Endothelial cell of umbilical vein (primary cell): Measurements from ENCODE around the gene SMIM12. TPM values are rescaled to one million over a fixed set of nuclear protein-coding genes. Genes with fewer than 3 reads are reported as not detected.

Experiments used
- BruUV-seq: library from RNA; stranded (reverse); fragments of 400-500 nt; replicated peaks from 2 replicates; lab custom pipeline; 2021; lab: Mats Ljungman, UMichigan
- CTCF ChIA-PET: fragments of 300-600, 350-600 bp; sonication (Branson Sonifier 250); formaldehyde crosslinking; loops from one replicate; lab custom pipeline; 2021; ENCODE audit warnings: antibody characterized with exemption, inconsistent platforms; lab: Charles Lee
- POLR2A ChIA-PET: fragments of 300-600, 350-600 bp; sonication (Branson Sonifier 250); formaldehyde crosslinking; loops from one replicate; lab custom pipeline; 2021; ENCODE audit warnings: antibody characterized with exemption, inconsistent platforms; lab: Charles Lee
- DNase-seq: peaks from one replicate; pipeline ENCODE4 v3.0.0-alpha.2; 2011; ENCODE audit warnings: low read depth, low spot score
- FAIRE-seq: peaks from 2 replicates; lab custom pipeline; 2011; peaks lifted over from hg19 to GRCh38; lab: Jason Lieb, UNC
- H2AFZ ChIP-seq: 2 replicates; pipeline ENCODE4 v1.6.0; 2012; ENCODE audit warnings: low read depth, low read length, control low read depth, inconsistent platforms
- H3K27ac ChIP-seq: 2 replicates; pipeline ENCODE4 v1.5.1; 2011; ENCODE audit warnings: low read depth, mild to moderate bottlenecking, control low read depth, low read length, moderate library complexity; ENCODE audit not compliant: insufficient read depth
- H3K27me3 ChIP-seq, 2 experiments: 2 replicates each; pipeline versions ENCODE4 v1.6.0 to v1.6.1; 2011; ENCODE audit warnings: low read length in 2 of 2, mixed read lengths in 1 of 2; ENCODE audit not compliant: control insufficient read depth in 2 of 2, insufficient read depth in 2 of 2
- H3K36me3 ChIP-seq, 2 experiments: 2 replicates in 1 of 2; 3 replicates in 1 of 2; pipeline ENCODE4 v1.5.1; 2011; ENCODE audit warnings: low read length in 2 of 2, mild to moderate bottlenecking in 1 of 2, moderate library complexity in 1 of 2; ENCODE audit not compliant: control insufficient read depth in 2 of 2, insufficient read depth in 2 of 2; ENCODE audit errors: extremely low read depth in 1 of 2
- H3K4me1 ChIP-seq: 3 replicates; pipeline ENCODE4 v1.5.1; 2011; ENCODE audit warnings: mild to moderate bottlenecking, low read length; ENCODE audit not compliant: control insufficient read depth, insufficient read depth; ENCODE audit errors: extremely low read depth
- H3K4me2 ChIP-seq: 2 replicates; pipeline ENCODE4 v1.6.1; 2011; ENCODE audit warnings: low read length, control low read depth, mixed read lengths; ENCODE audit not compliant: insufficient read depth
- H3K4me3 ChIP-seq, 3 experiments: fragments of 200-600 bp in 1 of 3; sonication (generic), shearing (Covaris generic) in 1 of 3; replicated peaks in 1 of 3; 2 replicates each; pipeline ENCODE4 v1.5.1; 2011 to 2016; ENCODE audit warnings: control low read depth in 3 of 3, low read length in 3 of 3, mild to moderate bottlenecking in 2 of 3, inconsistent platforms in 1 of 3, low read depth in 1 of 3, moderate library complexity in 1 of 3; ENCODE audit not compliant: insufficient read depth in 1 of 3
- H3K79me2 ChIP-seq: 2 replicates; pipeline ENCODE4 v1.6.0; 2012; ENCODE audit warnings: low read length, inconsistent platforms; ENCODE audit not compliant: control insufficient read depth, insufficient read depth
- H3K9ac ChIP-seq: replicated peaks from 2 replicates; pipeline ENCODE3; 2011; ENCODE audit warnings: low read length, control low read depth; ENCODE audit not compliant: insufficient read depth; ENCODE audit errors: extremely low read depth
- H3K9me1 ChIP-seq: replicated peaks from 3 replicates; pipeline ENCODE4 v1.6.0; 2011; ENCODE audit warnings: mild to moderate bottlenecking, low read length; ENCODE audit not compliant: control insufficient read depth, insufficient read depth; ENCODE audit errors: extremely low read depth
- H3K9me3 ChIP-seq: replicated peaks from 2 replicates; pipeline ENCODE4 v1.5.1; 2012; ENCODE audit warnings: low read length, inconsistent platforms; ENCODE audit not compliant: control insufficient read depth, insufficient read depth
- H4K20me1 ChIP-seq: replicated peaks from 2 replicates; pipeline ENCODE3; 2011; ENCODE audit warnings: mild to moderate bottlenecking, low read length; ENCODE audit not compliant: control insufficient read depth, insufficient read depth; ENCODE audit errors: extremely low read depth
- POLR2A ChIP-seq: IDR thresholded peaks from 2 replicates; pipeline ENCODE4 v1.6.1; 2012; ENCODE audit warnings: low read depth, mild to moderate bottlenecking, control low read depth, low read length
- POLR2AphosphoS5 ChIP-seq: IDR thresholded peaks from 2 replicates; pipeline ENCODE4 v1.6.1; 2012; ENCODE audit warnings: low read depth, mild to moderate bottlenecking, control low read depth, low read length, moderate library complexity; ENCODE audit not compliant: insufficient read depth
- dilution Hi-C: fragments of 300-500 bp; cut with MboI; formaldehyde crosslinking; loops from one replicate; pipeline ENCODE4 v1.15.0; 2019; ENCODE audit warnings: low sequenced_read_pairs; ENCODE audit not compliant: extremely low pct_ligation_motif_present
- intact Hi-C: fragments of 100-400 bp; cut with micrococcal nuclease; formaldehyde crosslinking; loops from one replicate; pipeline ENCODE4 v1.10.0; 2022
- polyA plus RNA-seq, 4 experiments: library from polyadenylated mRNA; depleted of rRNA in 3 of 4; stranded (reverse) in 3 of 4; unstranded in 1 of 4; fragments of >200 nt; gene quantifications; 2 replicates each; pipeline versions ENCODE4 v1.2.1 to v1.2.3, GENCODE V29; 2011 to 2012; ENCODE audit warnings: missing spikeins in 1 of 4
- total RNA-seq: library from RNA; stranded (reverse); gene quantifications from 2 replicates; pipeline ENCODE4 v1.2.3, GENCODE V29; 2021
- TF ChIP-seq, protein P1 (sequence below), 2 donors: IDR thresholded peaks; 1 replicate in 1 of 2; 2 replicates in 1 of 2; pipeline ENCODE4 v1.5.1; 2011; ENCODE audit warnings: low read length in 2 of 2, mild to moderate bottlenecking in 2 of 2, moderate library complexity in 2 of 2, control low read depth in 1 of 2, inconsistent platforms in 1 of 2, low read depth in 1 of 2; ENCODE audit not compliant: insufficient read depth in 1 of 2; ENCODE audit errors: extremely low read depth in 1 of 2

SMIM12 gene
- total and polyA plus RNA-seq, 2 donors (not counting 3 experiments of a cell fraction or from before 2014, with no cell fraction given), result 66.2 to 85.9 TPM

DNA sequence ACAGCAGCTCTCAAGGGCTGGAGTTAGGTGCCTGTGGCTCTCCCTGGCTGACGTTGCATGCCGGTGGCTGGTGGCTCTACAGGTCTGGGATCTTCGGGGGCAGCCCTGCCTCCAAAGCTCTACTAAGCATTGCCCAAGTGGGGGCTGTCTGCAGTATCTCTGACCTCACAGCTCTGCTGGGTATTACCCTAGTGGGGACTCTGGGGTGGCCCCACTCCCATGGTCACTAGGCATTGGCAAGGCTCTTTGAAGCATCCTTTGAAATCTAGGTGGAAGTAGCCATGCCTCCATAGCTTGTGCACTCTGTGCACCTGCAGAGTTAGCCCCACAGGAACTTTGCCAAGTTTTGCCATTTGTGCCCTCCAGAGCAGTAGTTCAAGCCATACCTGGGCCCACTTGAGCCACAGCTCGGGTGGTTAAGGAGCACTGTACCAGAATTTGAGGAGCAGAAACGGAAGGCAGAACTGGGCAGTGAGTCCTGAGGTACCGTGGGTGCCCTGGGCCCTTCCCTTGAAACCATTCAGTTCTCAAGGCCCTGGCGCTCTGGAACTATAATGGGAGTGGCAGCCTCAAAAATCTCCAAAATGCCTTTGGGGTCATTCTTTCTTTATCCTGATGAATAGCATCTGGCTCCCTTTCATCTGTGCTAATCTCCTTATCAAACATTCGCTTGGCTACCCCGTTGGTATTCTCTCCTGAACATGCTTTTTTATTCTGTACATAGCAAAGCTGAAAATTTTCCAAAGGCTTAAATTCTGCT lies 51.3 kb downstream of the SMIM12 start:
- no peaks in the 10 kb centered on the region for H4K20me1 ChIP-seq
- H3K9me1 ChIP-seq, result peaks cover 2% of the 10 kb centered on the region
- ChIA-PET POLR2A (no interaction called here), CTCF (no interaction called here)
- H2AFZ ChIP-seq, result no peak overlapping the region
- intact Hi-C loops (no loop called here), dilution Hi-C loops (no loop called here)
- BruUV-seq, result no TSS peak
- peaks cover 0 to 2% of the 10 kb centered on the region in 2 experiments for H3K27me3 ChIP-seq
- no peaks in the 10 kb centered on the region for H3K36me3 ChIP-seq
- H3K4me2 ChIP-seq, result no peak overlapping the region
- TF ChIP-seq POLR2AphosphoS5, result no peak
- H3K27ac ChIP-seq, result no peak overlapping the region
- no peaks in the 10 kb centered on the region for H3K79me2 ChIP-seq
- H3K4me1 ChIP-seq, result no peaks in the 10 kb centered on the region
- FAIRE-seq (no peak), DNase-seq (no peak)
- H3K9ac ChIP-seq, result no peak overlapping the region
- H3K4me3 ChIP-seq, result no peak overlapping the region
- no peaks in the 10 kb centered on the region for H3K9me3 ChIP-seq

DNA sequence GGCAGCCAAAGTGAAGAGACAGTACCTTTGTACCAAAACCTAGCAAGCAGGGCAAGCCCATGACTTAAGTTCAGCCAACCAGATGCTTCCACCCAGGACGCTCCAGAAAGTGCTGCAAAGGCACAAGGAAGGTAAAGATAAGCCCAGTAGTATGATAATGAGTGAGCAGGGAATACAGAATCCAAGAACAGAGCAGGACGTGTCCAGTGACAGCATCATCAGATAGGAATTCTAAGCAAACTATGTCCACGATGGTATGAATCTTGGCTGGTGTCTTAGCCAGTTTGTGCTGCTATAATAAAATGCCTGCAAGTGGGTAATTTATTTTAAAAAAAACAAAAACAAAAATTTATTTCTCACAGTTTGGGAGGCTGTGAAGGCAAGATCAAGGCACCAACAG lies 53.2 kb downstream of the SMIM12 start:
- no peaks in the 10 kb centered on the region for H3K4me1 ChIP-seq
- FAIRE-seq (no peak), DNase-seq (no peak)
- CTCF ChIA-PET, result no interaction called here
- H2AFZ ChIP-seq, result no peak overlapping the region
- H3K9me1 ChIP-seq, result no peaks in the 10 kb centered on the region
- H4K20me1 ChIP-seq, result no peaks in the 10 kb centered on the region
- dilution Hi-C loops, result no loop called here
- H3K36me3 ChIP-seq, result no peaks in the 10 kb centered on the region
- no peak overlapping the region for H3K4me2 ChIP-seq
- no peaks in the 10 kb centered on the region for H3K9me3 ChIP-seq
- H3K4me3 ChIP-seq, result no peak overlapping the region
- TF ChIP-seq, protein P1, sequence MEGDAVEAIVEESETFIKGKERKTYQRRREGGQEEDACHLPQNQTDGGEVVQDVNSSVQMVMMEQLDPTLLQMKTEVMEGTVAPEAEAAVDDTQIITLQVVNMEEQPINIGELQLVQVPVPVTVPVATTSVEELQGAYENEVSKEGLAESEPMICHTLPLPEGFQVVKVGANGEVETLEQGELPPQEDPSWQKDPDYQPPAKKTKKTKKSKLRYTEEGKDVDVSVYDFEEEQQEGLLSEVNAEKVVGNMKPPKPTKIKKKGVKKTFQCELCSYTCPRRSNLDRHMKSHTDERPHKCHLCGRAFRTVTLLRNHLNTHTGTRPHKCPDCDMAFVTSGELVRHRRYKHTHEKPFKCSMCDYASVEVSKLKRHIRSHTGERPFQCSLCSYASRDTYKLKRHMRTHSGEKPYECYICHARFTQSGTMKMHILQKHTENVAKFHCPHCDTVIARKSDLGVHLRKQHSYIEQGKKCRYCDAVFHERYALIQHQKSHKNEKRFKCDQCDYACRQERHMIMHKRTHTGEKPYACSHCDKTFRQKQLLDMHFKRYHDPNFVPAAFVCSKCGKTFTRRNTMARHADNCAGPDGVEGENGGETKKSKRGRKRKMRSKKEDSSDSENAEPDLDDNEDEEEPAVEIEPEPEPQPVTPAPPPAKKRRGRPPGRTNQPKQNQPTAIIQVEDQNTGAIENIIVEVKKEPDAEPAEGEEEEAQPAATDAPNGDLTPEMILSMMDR (IDR thresholded peaks at IDR 0.05; ENCODE audit: extremely low read depth in 1 of 2, insufficient read depth in 1 of 2, low read depth in 1 of 2, low read length in 2 of 2), result no peak
- TF ChIP-seq POLR2A, result no peak
- BruUV-seq, result no TSS peak
- H3K27me3 ChIP-seq, result peaks cover 0 to 2% of the 10 kb centered on the region in 2 experiments
- H3K27ac ChIP-seq, result no peak overlapping the region
- no peak overlapping the region for H3K9ac ChIP-seq
- POLR2A ChIA-PET, result no interaction called here
- H3K79me2 ChIP-seq, result no peaks in the 10 kb centered on the region
- intact Hi-C loops, result no loop called here
